WTC11 (cell line): Measurements from ENCODE around the gene SYS1.

ENCODE experiments used
- CREB1 ChIP-seq: sonication (generic); formaldehyde crosslinking; IDR thresholded peaks from 2 replicates; pipeline ENCODE4 v1.8.0; 2023; ENCODE audit warnings: mild to moderate bottlenecking, missing genetic modification reagents
- CTCF ChIP-seq: fragments of 200-600 bp; IDR thresholded peaks from 2 replicates; pipeline ENCODE4 v1.8.0; 2022; ENCODE audit warnings: antibody characterized with exemption
- E2F4 ChIP-seq: sonication (generic); formaldehyde crosslinking; IDR thresholded peaks from 2 replicates; pipeline ENCODE4 v1.8.1; 2022; ENCODE audit warnings: low read depth, mild to moderate bottlenecking, moderate library complexity, missing genetic modification reagents, borderline replicate concordance
- E2F5 ChIP-seq: sonication (generic); formaldehyde crosslinking; IDR thresholded peaks from 2 replicates; pipeline ENCODE4 v1.8.1; 2022; ENCODE audit warnings: mild to moderate bottlenecking, moderate library complexity, missing genetic modification reagents
- MAX ChIP-seq: sonication (generic); formaldehyde crosslinking; IDR thresholded peaks from 2 replicates; pipeline ENCODE4 v1.8.0; 2022; ENCODE audit warnings: mild to moderate bottlenecking, missing genetic modification reagents
- NR1H2 ChIP-seq: sonication (generic); formaldehyde crosslinking; IDR thresholded peaks from 2 replicates; pipeline ENCODE4 v1.9.0; 2021; ENCODE audit warnings: mild to moderate bottlenecking, moderate library complexity, missing genetic modification reagents
- TCF7 ChIP-seq: sonication (generic); formaldehyde crosslinking; IDR thresholded peaks from 2 replicates; pipeline ENCODE4 v1.8.0; 2022; ENCODE audit warnings: mild to moderate bottlenecking, low read depth, missing genetic modification reagents, moderate library complexity
- TP53 ChIP-seq: sonication (generic); formaldehyde crosslinking; IDR thresholded peaks from 2 replicates; pipeline ENCODE4 v1.8.1; 2023; ENCODE audit warnings: mild to moderate bottlenecking, missing genetic modification reagents
- USF2 ChIP-seq: sonication (generic); formaldehyde crosslinking; IDR thresholded peaks from 2 replicates; pipeline ENCODE4 v1.8.1; 2023; ENCODE audit warnings: mild to moderate bottlenecking, missing genetic modification reagents, moderate library complexity
- ZNF121 ChIP-seq: sonication (generic); formaldehyde crosslinking; IDR thresholded peaks from 2 replicates; pipeline ENCODE4 v1.8.0; 2023; ENCODE audit warnings: missing genetic modification reagents
- TF ChIP-seq, protein P1 (sequence below): sonication (generic); formaldehyde crosslinking; IDR thresholded peaks from 2 replicates; pipeline ENCODE4 v1.8.1; 2022; ENCODE audit warnings: low read depth, missing genetic modification reagents, borderline replicate concordance

DNA sequence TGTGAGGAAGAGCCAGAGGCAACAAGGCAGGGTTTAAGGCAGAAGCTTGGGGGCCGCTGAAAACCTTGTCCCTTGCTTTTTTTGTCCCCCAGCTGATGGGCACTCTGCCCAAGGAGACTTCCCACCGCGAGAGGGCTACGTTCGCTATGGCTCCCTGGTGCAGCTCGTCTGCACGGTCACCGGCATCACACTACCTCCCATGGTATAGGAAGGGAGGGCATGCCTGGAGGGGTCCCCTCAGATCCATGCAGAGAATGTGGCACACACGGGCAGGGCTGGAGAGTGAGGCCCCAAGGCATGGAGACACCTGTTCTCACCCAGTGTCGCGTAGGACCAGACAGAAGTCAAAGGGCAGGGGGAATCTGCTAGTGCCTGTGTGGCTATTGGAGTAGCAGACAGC is 49.0 kb upstream of the SYS1 start:
- no peak for TF ChIP-seq CTCF
- TF ChIP-seq TCF7 (CRISPR knock-in tag): no peak
- TF ChIP-seq, protein P1, sequence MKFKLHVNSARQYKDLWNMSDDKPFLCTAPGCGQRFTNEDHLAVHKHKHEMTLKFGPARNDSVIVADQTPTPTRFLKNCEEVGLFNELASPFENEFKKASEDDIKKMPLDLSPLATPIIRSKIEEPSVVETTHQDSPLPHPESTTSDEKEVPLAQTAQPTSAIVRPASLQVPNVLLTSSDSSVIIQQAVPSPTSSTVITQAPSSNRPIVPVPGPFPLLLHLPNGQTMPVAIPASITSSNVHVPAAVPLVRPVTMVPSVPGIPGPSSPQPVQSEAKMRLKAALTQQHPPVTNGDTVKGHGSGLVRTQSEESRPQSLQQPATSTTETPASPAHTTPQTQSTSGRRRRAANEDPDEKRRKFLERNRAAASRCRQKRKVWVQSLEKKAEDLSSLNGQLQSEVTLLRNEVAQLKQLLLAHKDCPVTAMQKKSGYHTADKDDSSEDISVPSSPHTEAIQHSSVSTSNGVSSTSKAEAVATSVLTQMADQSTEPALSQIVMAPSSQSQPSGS: no peak
- no peak for TF ChIP-seq MAX
- no peak for TF ChIP-seq NR1H2 (CRISPR knock-in tag)
- no peak for TF ChIP-seq E2F5 (CRISPR knock-in tag)
- TF ChIP-seq USF2: no peak
- no peak for TF ChIP-seq TP53 (CRISPR knock-in tag)
- no peak for TF ChIP-seq E2F4 (CRISPR knock-in tag)
- TF ChIP-seq ZNF121 (CRISPR knock-in tag): no peak
- TF ChIP-seq CREB1 (CRISPR knock-in tag): no peak
